ENCODE results near the gene C1QTNF3.
"Not testable (repeated sequence)": the region's sequence is repeated elsewhere in the genome, so short reads cannot be mapped to it uniquely, and the experiment has no call there.

Gene C1QTNF3

DNA sequence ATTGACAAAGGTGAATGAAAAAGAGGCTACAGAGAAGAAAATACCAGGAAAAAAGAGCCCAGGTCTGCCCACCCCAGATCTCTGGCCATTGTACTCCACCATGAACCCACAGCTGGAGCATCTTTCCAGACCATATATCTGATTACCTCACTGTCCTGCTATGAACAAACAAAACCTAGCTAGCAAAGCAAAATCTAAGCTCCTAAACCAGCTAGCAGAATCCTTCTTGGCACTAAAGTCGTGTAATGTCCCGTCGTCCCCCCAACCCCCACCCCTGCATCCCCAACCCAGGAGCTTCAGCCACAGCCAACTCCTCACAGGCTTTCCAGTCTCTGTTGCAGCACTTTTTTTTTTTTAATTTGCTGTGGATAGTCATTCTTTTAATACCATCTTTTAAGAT lies 2.5 kb downstream of the C1QTNF3 start:
- H3K4me1 ChIP-seq (ENCODE audit: control insufficient read depth, insufficient read depth, low read length, poor library complexity, severe bottlenecking) = no peaks in the 10 kb centered on the region
- peaks cover 3% of the 10 kb centered on the region for H3K36me3 ChIP-seq (ENCODE audit: control insufficient read depth, insufficient read depth, low read length)
- H3K27ac ChIP-seq (ENCODE audit: insufficient read depth, low read length, poor library complexity, severe bottlenecking) = no peak overlapping the region
- no peak for DNase-seq
- no peak overlapping the region for H3K4me3 ChIP-seq (ENCODE audit: insufficient read depth, low read depth, low read length, poor library complexity, severe bottlenecking)
- H3K9me3 ChIP-seq (ENCODE audit: control insufficient read depth, low read length) = no peaks in the 10 kb centered on the region
- no peaks in the 10 kb centered on the region for H3K27me3 ChIP-seq (replicated peaks; ENCODE audit: control insufficient read depth, insufficient read depth, low read length, poor library complexity, severe bottlenecking)

- no peak overlapping the region for H3K27ac ChIP-seq (ENCODE audit: insufficient read depth, low read length, poor library complexity, severe bottlenecking)
- no peak for DNase-seq
- no peak overlapping the region for H3K4me3 ChIP-seq (ENCODE audit: insufficient read depth, low read depth, low read length, poor library complexity, severe bottlenecking)
- H3K36me3 ChIP-seq (ENCODE audit: control insufficient read depth, insufficient read depth, low read length) = peaks cover 10% of the 10 kb centered on the region
- no peaks in the 10 kb centered on the region for H3K4me1 ChIP-seq (ENCODE audit: control insufficient read depth, insufficient read depth, low read length, poor library complexity, severe bottlenecking)
- H3K27me3 ChIP-seq (replicated peaks; ENCODE audit: control insufficient read depth, insufficient read depth, low read length, poor library complexity, severe bottlenecking) = no peaks in the 10 kb centered on the region
- no peaks in the 10 kb centered on the region for H3K9me3 ChIP-seq (ENCODE audit: control insufficient read depth, low read length)
Observed at GRCh38 chr5:34039398-34040157, 3.4 kb downstream of the C1QTNF3 start.

GRCh38 chr5:34038838-34039237 lies 4.2 kb downstream of the C1QTNF3 start:
- Histone ChIP-seq H3K4me1 (ENCODE audit: control insufficient read depth, insufficient read depth, low read length, poor library complexity, severe bottlenecking) (no peaks in the 10 kb centered on the region), H3K27me3 (replicated peaks; ENCODE audit: control insufficient read depth, insufficient read depth, low read length, poor library complexity, severe bottlenecking) (no peaks in the 10 kb centered on the region), H3K4me3 (ENCODE audit: insufficient read depth, low read depth, low read length, poor library complexity, severe bottlenecking) (no peak overlapping the region), H3K9me3 (ENCODE audit: control insufficient read depth, low read length) (no peaks in the 10 kb centered on the region), H3K27ac (ENCODE audit: insufficient read depth, low read length, poor library complexity, severe bottlenecking) (no peak overlapping the region), H3K36me3 (ENCODE audit: control insufficient read depth, insufficient read depth, low read length) (peaks cover 13% of the 10 kb centered on the region)
- DNase-seq = no peak

GRCh38 chr5:34038390-34038789 lies 4.6 kb downstream of the C1QTNF3 start:
- H3K36me3 ChIP-seq (ENCODE audit: control insufficient read depth, insufficient read depth, low read length) = peaks cover 13% of the 10 kb centered on the region
- no peak for DNase-seq
- H3K27me3 ChIP-seq (replicated peaks; ENCODE audit: control insufficient read depth, insufficient read depth, low read length, poor library complexity, severe bottlenecking) = no peaks in the 10 kb centered on the region
- H3K9me3 ChIP-seq (ENCODE audit: control insufficient read depth, low read length) = no peaks in the 10 kb centered on the region
- H3K27ac ChIP-seq (ENCODE audit: insufficient read depth, low read length, poor library complexity, severe bottlenecking) = no peak overlapping the region
- no peak overlapping the region for H3K4me3 ChIP-seq (ENCODE audit: insufficient read depth, low read depth, low read length, poor library complexity, severe bottlenecking)
- no peaks in the 10 kb centered on the region for H3K4me1 ChIP-seq (ENCODE audit: control insufficient read depth, insufficient read depth, low read length, poor library complexity, severe bottlenecking)

DNA sequence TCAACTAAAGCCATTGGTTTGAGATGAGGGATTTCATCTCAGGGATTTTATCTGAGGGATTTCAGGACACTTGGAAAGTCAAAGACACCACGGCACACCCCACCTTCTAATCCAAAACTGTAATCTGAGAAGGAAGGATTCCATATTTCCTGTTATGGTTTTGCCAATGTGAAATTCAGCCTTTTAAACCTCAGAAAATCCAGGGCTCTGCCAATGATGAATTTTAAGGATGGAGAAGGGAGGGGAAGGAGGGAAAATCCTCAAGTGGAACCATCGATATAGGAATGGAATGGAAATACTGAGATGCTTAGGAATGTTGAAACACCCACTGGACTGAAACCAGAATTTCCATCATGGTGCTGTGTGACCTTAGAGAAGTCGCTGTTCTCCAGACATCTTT lies 5.3 kb downstream of the C1QTNF3 start:
- H3K4me1 ChIP-seq (ENCODE audit: control insufficient read depth, insufficient read depth, low read length, poor library complexity, severe bottlenecking) = no peaks in the 10 kb centered on the region
- no peaks in the 10 kb centered on the region for H3K9me3 ChIP-seq (ENCODE audit: control insufficient read depth, low read length)
- no peak for DNase-seq
- peaks cover 13% of the 10 kb centered on the region for H3K36me3 ChIP-seq (ENCODE audit: control insufficient read depth, insufficient read depth, low read length)
- no peak overlapping the region for H3K27ac ChIP-seq (ENCODE audit: insufficient read depth, low read length, poor library complexity, severe bottlenecking)
- no peaks in the 10 kb centered on the region for H3K27me3 ChIP-seq (replicated peaks; ENCODE audit: control insufficient read depth, insufficient read depth, low read length, poor library complexity, severe bottlenecking)
- no peak overlapping the region for H3K4me3 ChIP-seq (ENCODE audit: insufficient read depth, low read depth, low read length, poor library complexity, severe bottlenecking)

GRCh38 chr5:34035756-34036155 lies 7.3 kb downstream of the C1QTNF3 start:
- Histone ChIP-seq H3K9me3 (ENCODE audit: control insufficient read depth, low read length) (no peaks in the 10 kb centered on the region), H3K27ac (ENCODE audit: insufficient read depth, low read length, poor library complexity, severe bottlenecking) (no peak overlapping the region), H3K4me1 (ENCODE audit: control insufficient read depth, insufficient read depth, low read length, poor library complexity, severe bottlenecking) (no peaks in the 10 kb centered on the region), H3K27me3 (replicated peaks; ENCODE audit: control insufficient read depth, insufficient read depth, low read length, poor library complexity, severe bottlenecking) (no peaks in the 10 kb centered on the region), H3K36me3 (ENCODE audit: control insufficient read depth, insufficient read depth, low read length) (peaks cover 13% of the 10 kb centered on the region), H3K4me3 (ENCODE audit: insufficient read depth, low read depth, low read length, poor library complexity, severe bottlenecking) (no peak overlapping the region)
- no peak for DNase-seq

- Histone ChIP-seq H3K4me1 (ENCODE audit: control insufficient read depth, insufficient read depth, low read length, poor library complexity, severe bottlenecking) (no peaks in the 10 kb centered on the region), H3K9me3 (ENCODE audit: control insufficient read depth, low read length) (no peaks in the 10 kb centered on the region)
Observed at GRCh38 chr5:34034534-34035327, 8.3 kb downstream of the C1QTNF3 start.

GRCh38 chr5:34031966-34032365 lies 11.0 kb downstream of the C1QTNF3 start:
- H3K36me3 ChIP-seq (ENCODE audit: control insufficient read depth, insufficient read depth, low read length) = peaks cover 13% of the 10 kb centered on the region
- no peaks in the 10 kb centered on the region for H3K4me1 ChIP-seq (ENCODE audit: control insufficient read depth, insufficient read depth, low read length, poor library complexity, severe bottlenecking)

More at GRCh38 chr5:34034534-34035327, 8.3 kb downstream of the C1QTNF3 start:
- no peaks in the 10 kb centered on the region for H3K27me3 ChIP-seq (replicated peaks; ENCODE audit: control insufficient read depth, insufficient read depth, low read length, poor library complexity, severe bottlenecking)
- H3K36me3 ChIP-seq (ENCODE audit: control insufficient read depth, insufficient read depth, low read length) = peaks cover 13% of the 10 kb centered on the region
- no peak overlapping the region for H3K27ac ChIP-seq (ENCODE audit: insufficient read depth, low read length, poor library complexity, severe bottlenecking)
- H3K4me3 ChIP-seq (ENCODE audit: insufficient read depth, low read depth, low read length, poor library complexity, severe bottlenecking) = no peak overlapping the region
- no peak for DNase-seq

DNA sequence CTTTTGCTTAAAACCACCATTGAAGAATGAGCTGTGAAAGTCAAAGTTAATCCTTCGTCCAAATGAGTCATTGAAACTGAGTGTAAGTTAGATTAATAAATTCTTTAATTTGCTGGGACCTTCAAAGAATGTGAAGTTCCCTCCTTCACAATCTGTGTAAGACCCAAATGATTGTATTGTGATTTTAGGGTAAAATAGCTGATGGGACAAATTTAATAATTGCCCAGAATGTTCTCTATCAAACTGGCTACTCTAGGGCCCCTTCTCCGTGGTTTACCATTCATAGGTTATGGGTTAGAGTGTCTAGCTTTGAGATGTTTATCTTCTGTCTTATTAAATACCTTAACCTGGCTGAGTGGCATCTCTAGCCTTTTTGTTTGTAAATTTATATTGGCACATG lies 11.9 kb downstream of the C1QTNF3 start:
- Histone ChIP-seq H3K36me3 (ENCODE audit: control insufficient read depth, insufficient read depth, low read length) (peaks cover 13% of the 10 kb centered on the region), H3K4me1 (ENCODE audit: control insufficient read depth, insufficient read depth, low read length, poor library complexity, severe bottlenecking) (no peaks in the 10 kb centered on the region), H3K27me3 (replicated peaks; ENCODE audit: control insufficient read depth, insufficient read depth, low read length, poor library complexity, severe bottlenecking) (no peaks in the 10 kb centered on the region), H3K4me3 (ENCODE audit: insufficient read depth, low read depth, low read length, poor library complexity, severe bottlenecking) (no peak overlapping the region), H3K9me3 (ENCODE audit: control insufficient read depth, low read length) (no peaks in the 10 kb centered on the region), H3K27ac (ENCODE audit: insufficient read depth, low read length, poor library complexity, severe bottlenecking) (no peak overlapping the region)
- DNase-seq = no peak

More at GRCh38 chr5:34031966-34032365, 11.0 kb downstream of the C1QTNF3 start:
- Histone ChIP-seq H3K9me3 (ENCODE audit: control insufficient read depth, low read length) (no peaks in the 10 kb centered on the region), H3K4me3 (ENCODE audit: insufficient read depth, low read depth, low read length, poor library complexity, severe bottlenecking) (no peak overlapping the region), H3K27me3 (replicated peaks; ENCODE audit: control insufficient read depth, insufficient read depth, low read length, poor library complexity, severe bottlenecking) (no peaks in the 10 kb centered on the region), H3K27ac (ENCODE audit: insufficient read depth, low read length, poor library complexity, severe bottlenecking) (no peak overlapping the region)
- no peak for DNase-seq

DNA sequence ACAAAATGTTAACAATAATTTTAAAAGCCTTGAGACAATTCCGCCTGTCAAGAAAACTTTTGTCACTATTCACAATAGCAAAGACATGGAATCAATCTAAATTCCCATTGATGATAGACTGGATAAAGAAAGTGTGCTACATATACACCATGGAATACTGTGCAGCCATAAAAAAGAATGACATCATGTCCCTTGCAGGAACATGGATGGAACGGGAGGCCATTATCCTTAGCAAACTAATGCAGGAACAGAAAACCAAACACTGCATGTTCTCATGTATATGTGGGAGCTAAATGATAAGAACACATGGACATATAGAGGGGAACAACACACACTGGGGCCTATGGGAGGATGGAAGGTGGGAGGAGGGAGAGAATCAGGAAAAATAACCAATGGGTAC lies 12.4 kb downstream of the C1QTNF3 start:
- H3K4me3 ChIP-seq (ENCODE audit: insufficient read depth, low read depth, low read length, poor library complexity, severe bottlenecking); H3K27me3 ChIP-seq (replicated peaks; ENCODE audit: control insufficient read depth, insufficient read depth, low read length, poor library complexity, severe bottlenecking); H3K4me1 ChIP-seq (ENCODE audit: control insufficient read depth, insufficient read depth, low read length, poor library complexity, severe bottlenecking); DNase-seq; H3K9me3 ChIP-seq (ENCODE audit: control insufficient read depth, low read length); H3K27ac ChIP-seq (ENCODE audit: insufficient read depth, low read length, poor library complexity, severe bottlenecking): not testable (repeated sequence)
- H3K36me3 ChIP-seq (ENCODE audit: control insufficient read depth, insufficient read depth, low read length) = peaks cover 11% of the 10 kb centered on the region

Measured in effector memory CD4-positive, alpha-beta T cell (primary cell).